CD14-positive monocyte (primary cell): ENCODE measurements around the gene BIN1. TPM values are rescaled to one million over a fixed set of nuclear protein-coding genes. Genes with fewer than 3 reads are reported as not detected.

ENCODE experiments used
- DNase-seq, 3 donors: peaks; one replicate each; pipeline ENCODE4 v3.0.0-alpha.2; 2011 to 2022
- H2AFZ ChIP-seq: 2 replicates; pipeline ENCODE4 v1.6.0; 2012; ENCODE audit warnings: mild to moderate bottlenecking, low read depth, low read length, inconsistent platforms; ENCODE audit not compliant: insufficient read depth, poor library complexity, severe bottlenecking
- H3K27ac ChIP-seq, 2 donors: 1 replicate in 1 of 2; 2 replicates in 1 of 2; pipeline ENCODE4 v1.5.1; 2012 to 2013; ENCODE audit warnings: low read length in 2 of 2, control low read depth in 1 of 2, inconsistent platforms in 1 of 2, low read depth in 1 of 2, mild to moderate bottlenecking in 1 of 2
- H3K27me3 ChIP-seq, 2 donors: one replicate each; pipeline versions ENCODE4 v1.6.0 to v1.6.1; 2011 to 2013; ENCODE audit warnings: low read length in 2 of 2; ENCODE audit not compliant: control insufficient read depth in 2 of 2, insufficient read depth in 2 of 2
- H3K36me3 ChIP-seq, 2 donors: replicated peaks in 1 of 2; 1 replicate in 1 of 2; 2 replicates in 1 of 2; pipeline versions ENCODE4 v1.5.1 to v1.6.1; 2012 to 2013; ENCODE audit warnings: low read length in 2 of 2, control low read depth in 1 of 2, inconsistent platforms in 1 of 2, mild to moderate bottlenecking in 1 of 2; ENCODE audit not compliant: insufficient read depth in 2 of 2, control insufficient read depth in 1 of 2
- H3K4me1 ChIP-seq, 2 donors: 1 replicate in 1 of 2; 2 replicates in 1 of 2; pipeline versions ENCODE4 v1.5.1 to v1.6.1; 2012 to 2013; ENCODE audit warnings: low read length in 2 of 2, control low read depth in 1 of 2, inconsistent platforms in 1 of 2, mild to moderate bottlenecking in 1 of 2, moderate library complexity in 1 of 2; ENCODE audit not compliant: insufficient read depth in 2 of 2, control insufficient read depth in 1 of 2
- H3K4me2 ChIP-seq: replicated peaks from 2 replicates; pipeline ENCODE3; 2012; ENCODE audit warnings: low read length, moderate library complexity, mild to moderate bottlenecking; ENCODE audit not compliant: poor library complexity, severe bottlenecking; ENCODE audit errors: extremely low read depth
- H3K4me3 ChIP-seq, 3 experiments: fragments of 200-600 bp in 1 of 3; sonication (generic) in 1 of 3; replicated peaks in 1 of 3; 1 replicate in 2 of 3; 2 replicates in 1 of 3; pipeline ENCODE4 v1.5.1; 2011 to 2013; ENCODE audit warnings: low read length in 3 of 3, mild to moderate bottlenecking in 3 of 3, control low read depth in 2 of 3, low read depth in 2 of 3, inconsistent platforms in 1 of 3, moderate library complexity in 1 of 3
- H3K79me2 ChIP-seq: 2 replicates; pipeline ENCODE4 v1.6.0; 2012; ENCODE audit warnings: mild to moderate bottlenecking, control low read depth, inconsistent platforms, low read length, moderate library complexity; ENCODE audit not compliant: insufficient read depth
- H3K9ac ChIP-seq: 2 replicates; pipeline ENCODE4 v1.6.0; 2017; ENCODE audit warnings: low read length, mild to moderate bottlenecking; ENCODE audit not compliant: insufficient read depth, poor library complexity, severe bottlenecking
- H3K9me3 ChIP-seq, 2 donors: replicated peaks in 1 of 2; 1 replicate in 1 of 2; 2 replicates in 1 of 2; pipeline versions ENCODE4 v1.5.1 to v1.6.1; 2012 to 2013; ENCODE audit warnings: low read length in 2 of 2, control low read depth in 1 of 2; ENCODE audit not compliant: control insufficient read depth in 1 of 2, insufficient read depth in 1 of 2
- H4K20me1 ChIP-seq: 2 replicates; pipeline ENCODE4 v1.6.0; 2012; ENCODE audit warnings: mild to moderate bottlenecking, low read length, control low read depth, moderate library complexity; ENCODE audit not compliant: insufficient read depth
- H3K27ac Mint-ChIP-seq, 7 donors: one replicate each; pipeline ENCODE4 v1.8.0; 2020; ENCODE audit warnings: mild to moderate bottlenecking in 7 of 7, mixed read lengths in 7 of 7, moderate library complexity in 6 of 7, inconsistent platforms in 2 of 7
- H3K27me3 Mint-ChIP-seq, 3 donors: one replicate each; pipeline ENCODE4 v1.8.0; 2021 to 2022; ENCODE audit warnings: low read depth in 3 of 3, mild to moderate bottlenecking in 3 of 3, mixed read lengths in 3 of 3, moderate library complexity in 3 of 3, inconsistent platforms in 1 of 3
- H3K36me3 Mint-ChIP-seq, 2 donors: one replicate each; pipeline ENCODE4 v1.8.0; 2020; ENCODE audit warnings: mixed read lengths in 2 of 2, inconsistent platforms in 1 of 2, mild to moderate bottlenecking in 1 of 2
- H3K4me1 Mint-ChIP-seq: one replicate; pipeline ENCODE4 v1.8.0; 2020; ENCODE audit warnings: mild to moderate bottlenecking, mixed read lengths
- H3K4me3 Mint-ChIP-seq, 2 donors: one replicate each; pipeline ENCODE4 v1.8.0; 2020; ENCODE audit warnings: mild to moderate bottlenecking in 2 of 2, mixed read lengths in 2 of 2, moderate library complexity in 1 of 2
- H3K9me3 Mint-ChIP-seq, 7 donors: one replicate each; pipeline ENCODE4 v1.8.0; 2020 to 2022; ENCODE audit warnings: mixed read lengths in 7 of 7, mild to moderate bottlenecking in 6 of 7, moderate library complexity in 6 of 7, inconsistent platforms in 2 of 7
- CTCF ChIP-seq: fragments of 200-600 bp; IDR thresholded peaks from one replicate; pipeline ENCODE4 v1.8.0; 2022; ENCODE audit warnings: antibody characterized with exemption, mild to moderate bottlenecking
- WGBS: methylation state at CpG from one replicate; pipeline ENCODE4 v1.1.5; 2013; ENCODE audit warnings: missing lambda C conversion rate; ENCODE audit not compliant: insufficient coverage; 5-methylcytosine and 5-hydroxymethylcytosine counted together
- intact Hi-C, 2 donors: fragments of 100-400 bp; cut with micrococcal nuclease; formaldehyde crosslinking; loops; one replicate each; pipeline versions ENCODE4 v1.15.0 to v1.15.1; 2023
- polyA plus RNA-seq, 3 donors: library from polyadenylated mRNA; depleted of rRNA in 1 of 3; unstranded in 2 of 3; stranded (reverse) in 1 of 3; fragments of 300-500 nt in 2 of 3; fragments of >200 nt in 1 of 3; fragmentation: Illumina TruSeq in 2 of 3; gene quantifications; 1 replicate in 2 of 3; 2 replicates in 1 of 3; pipeline ENCODE4 v1.2.3, GENCODE V29; 2012 to 2021

The BIN1 gene
- polyA plus RNA-seq, 3 donors: 3.4 to 7.5 (median 4.1) TPM

DNA sequence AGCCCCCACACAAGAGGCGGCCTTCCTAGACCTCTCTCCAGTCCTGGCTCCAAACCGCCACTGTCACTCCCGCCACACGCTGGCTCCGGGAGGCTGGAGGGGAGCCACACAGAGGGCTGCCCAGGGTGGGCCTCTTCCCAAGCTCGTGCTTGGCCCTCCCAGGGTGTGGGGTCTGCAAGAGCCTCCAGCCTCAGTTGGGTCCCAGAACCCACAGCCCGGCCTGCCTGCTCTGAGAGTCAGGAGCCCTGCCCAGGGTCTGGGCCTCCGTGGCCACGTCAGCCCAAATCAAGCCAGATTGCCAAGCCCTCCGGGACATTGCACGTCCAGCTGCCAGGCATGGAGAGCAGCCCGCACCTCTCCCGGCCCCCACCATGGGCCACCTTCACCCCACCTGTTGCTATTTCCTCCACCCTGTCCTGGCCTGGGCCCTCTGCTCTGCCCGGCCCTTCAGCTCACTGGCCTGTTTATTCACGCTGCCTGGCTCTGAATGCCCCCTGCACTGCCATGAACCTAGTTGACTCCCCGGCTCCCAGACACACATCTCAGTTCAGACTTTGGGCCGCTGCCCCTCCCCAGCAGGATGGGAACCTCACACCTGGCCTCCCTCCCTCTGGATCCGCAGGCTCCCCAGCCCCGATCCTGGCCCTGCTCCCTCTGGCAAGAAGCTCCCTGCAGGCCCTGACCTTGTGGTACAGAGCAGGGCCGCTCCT is 61.0 kb downstream of the BIN1 start:
- H3K27me3 ChIP-seq: no peaks in the 10 kb centered on the region
- no peak overlapping the region for H3K4me3 ChIP-seq
- H3K9ac ChIP-seq: no peak overlapping the region
- Mint-ChIP-seq H3K36me3 (no peaks in the 10 kb centered on the region), H3K27ac (no peak overlapping the region), H3K9me3 (peaks cover 0 to 4% (median 0%) of the 10 kb centered on the region in 7 donors), H3K27me3 (peaks cover 0 to 6% (median 3%) of the 10 kb centered on the region in 3 donors), H3K4me3 (no peak overlapping the region), H3K4me1 (peaks cover 2% of the 10 kb centered on the region)
- no peaks in the 10 kb centered on the region for H3K36me3 ChIP-seq
- H3K4me2 ChIP-seq: no peak overlapping the region
- no peak overlapping the region for H2AFZ ChIP-seq
- peaks cover 0 to 2% of the 10 kb centered on the region in 2 donors for H3K9me3 ChIP-seq
- DNase-seq: no peak
- H3K4me1 ChIP-seq: peaks cover 2 to 6% of the 10 kb centered on the region in 2 donors
- no peaks in the 10 kb centered on the region for H3K79me2 ChIP-seq
- H3K27ac ChIP-seq: no peak overlapping the region
- TF ChIP-seq CTCF: no peak
- intact Hi-C loops: no loop called here
- H4K20me1 ChIP-seq: no peaks in the 10 kb centered on the region
- WGBS: 93% methylated on average over 18 of the region's 20 CpGs

DNA sequence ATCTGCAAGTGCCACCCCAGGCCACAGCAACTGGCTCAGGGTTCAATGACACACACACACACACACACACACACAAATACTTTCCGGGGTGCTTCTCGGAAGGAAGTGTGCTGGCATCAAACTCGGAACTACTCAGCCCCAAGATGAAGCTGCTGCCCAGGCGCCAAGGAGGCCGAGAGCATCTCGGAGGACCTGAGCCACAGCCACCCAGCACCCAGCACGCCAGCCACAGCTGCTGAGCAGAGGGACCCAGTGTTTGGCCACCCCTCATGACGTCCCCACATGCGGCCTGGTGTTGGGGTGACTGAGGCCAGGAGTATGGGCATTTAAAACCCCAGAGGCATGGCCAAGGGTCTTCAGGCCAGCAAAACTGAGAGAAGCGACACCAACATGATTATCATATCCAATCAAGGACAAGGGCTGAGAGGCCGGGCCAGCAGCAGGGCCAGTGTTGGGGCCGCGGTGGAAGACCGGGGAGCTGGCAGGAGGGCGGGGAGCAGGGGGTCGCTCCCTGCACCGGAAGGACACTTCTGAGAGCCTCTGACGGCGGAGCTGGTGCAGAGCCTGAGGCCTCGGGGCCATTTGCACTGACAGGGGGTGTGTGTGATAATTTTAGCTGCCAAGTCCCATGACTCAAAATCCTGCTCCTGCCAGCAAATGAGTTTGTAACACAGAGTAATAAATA is 61.8 kb downstream of the BIN1 start:
- H3K27me3 ChIP-seq: no peaks in the 10 kb centered on the region
- intact Hi-C loops: no loop called here
- no peak overlapping the region for H3K4me2 ChIP-seq
- no peak for TF ChIP-seq CTCF
- H3K4me1 ChIP-seq: peaks cover 2 to 4% of the 10 kb centered on the region in 2 donors
- no peak overlapping the region for H3K4me3 ChIP-seq
- H3K9ac ChIP-seq: no peak overlapping the region
- H3K27ac ChIP-seq: no peak overlapping the region
- no peaks in the 10 kb centered on the region for H3K36me3 Mint-ChIP-seq
- peaks cover 0 to 2% of the 10 kb centered on the region in 2 donors for H3K9me3 ChIP-seq
- no peak overlapping the region for H3K4me3 Mint-ChIP-seq
- DNase-seq: no peak
- H3K27ac Mint-ChIP-seq: no peak overlapping the region
- peaks cover 0 to 3% (median 3%) of the 10 kb centered on the region in 3 donors for H3K27me3 Mint-ChIP-seq
- no peaks in the 10 kb centered on the region for H4K20me1 ChIP-seq
- H2AFZ ChIP-seq: no peak overlapping the region
- WGBS: 94% methylated on average over 13 of the region's 20 CpGs
- no peaks in the 10 kb centered on the region for H3K79me2 ChIP-seq
- peaks cover 2% of the 10 kb centered on the region for H3K4me1 Mint-ChIP-seq
- H3K36me3 ChIP-seq: no peaks in the 10 kb centered on the region
- H3K9me3 Mint-ChIP-seq: peaks cover 0 to 4% (median 0%) of the 10 kb centered on the region in 7 donors
